IMR-90 (cell line): Measurements from ENCODE around the gene DGKZ. TPM values are rescaled to one million over a fixed set of nuclear protein-coding genes. Genes with fewer than 3 reads are reported as not detected.

ENCODE experiments used
- ATAC-seq: fragments of 200-7000 bp; cut with Tn5 transposase; 2 replicates; pipeline ENCODE4 v1.9.1; 2020; ENCODE audit warnings: low read depth, mild to moderate bottlenecking, moderate library complexity
- BruUV-seq: library from RNA; stranded (reverse); fragments of 400-500 nt; replicated peaks from 2 replicates; lab custom pipeline; 2021; lab: Mats Ljungman, UMichigan
- CTCF ChIA-PET: fragments of 300-600 bp; formaldehyde crosslinking; extraction: SDS; loops from one replicate; lab custom pipeline; 2021; ENCODE audit warnings: antibody characterized with exemption; lab: Yijun Ruan, JAX
- POLR2A ChIA-PET: fragments of 300-600 bp; sonication (Branson Sonifier 250); formaldehyde crosslinking; loops from one replicate; lab custom pipeline; 2022; ENCODE audit warnings: antibody characterized with exemption; ENCODE audit not compliant: unreplicated experiment; lab: Charles Lee
- DNase-seq: peaks from one replicate; pipeline ENCODE4 v3.0.0; 2013
- H2AFZ ChIP-seq: replicated peaks from 2 replicates; pipeline ENCODE3; 2013; ENCODE audit warnings: low read length, mild to moderate bottlenecking; ENCODE audit not compliant: poor library complexity
- H2AK5ac ChIP-seq: 2 replicates; pipeline ENCODE4 v1.6.1; 2013; ENCODE audit warnings: low read depth, low read length, inconsistent platforms
- H2AK9ac ChIP-seq: replicated peaks from 2 replicates; pipeline ENCODE3; 2013; ENCODE audit warnings: mild to moderate bottlenecking, low read depth, low read length, moderate library complexity; ENCODE audit not compliant: poor library complexity
- H2BK120ac ChIP-seq: 2 replicates; pipeline ENCODE4 v1.6.1; 2013; ENCODE audit warnings: low read depth, low read length, inconsistent platforms
- H2BK15ac ChIP-seq: 3 replicates; pipeline ENCODE4 v1.6.1; 2013; ENCODE audit warnings: low read depth, low read length, inconsistent platforms
- H2BK20ac ChIP-seq: 2 replicates; pipeline ENCODE4 v1.6.1; 2013; ENCODE audit warnings: low read depth, mild to moderate bottlenecking, inconsistent platforms, low read length, moderate library complexity
- H2BK5ac ChIP-seq: 2 replicates; pipeline ENCODE4 v1.6.1; 2013; ENCODE audit warnings: mild to moderate bottlenecking, low read depth, low read length, inconsistent platforms; ENCODE audit not compliant: poor library complexity, severe bottlenecking
- H3K14ac ChIP-seq: replicated peaks from 2 replicates; pipeline ENCODE4 v1.6.1; 2013; ENCODE audit warnings: low read depth, low read length, inconsistent platforms
- H3K18ac ChIP-seq: 2 replicates; pipeline ENCODE4 v1.6.1; 2013; ENCODE audit warnings: low read depth, low read length, control low read depth
- H3K23ac ChIP-seq: 2 replicates; pipeline ENCODE4 v1.6.1; 2013; ENCODE audit warnings: low read depth, low read length, inconsistent platforms
- H3K27ac ChIP-seq: 2 replicates; pipeline ENCODE4 v1.5.1; 2013; ENCODE audit warnings: mild to moderate bottlenecking, control low read depth, low read length; ENCODE audit not compliant: insufficient read depth
- H3K27me3 ChIP-seq: 2 replicates; pipeline ENCODE4 v1.6.1; 2013; ENCODE audit warnings: low read length; ENCODE audit not compliant: control insufficient read depth, insufficient read depth
- H3K36me3 ChIP-seq: 2 replicates; pipeline ENCODE4 v1.6.1; 2013; ENCODE audit warnings: low read length, mixed read lengths; ENCODE audit not compliant: control insufficient read depth, insufficient read depth
- H3K4ac ChIP-seq: 2 replicates; pipeline ENCODE4 v1.6.1; 2013; ENCODE audit warnings: low read depth, low read length, inconsistent platforms
- H3K4me1 ChIP-seq: 2 replicates; pipeline ENCODE4 v1.6.1; 2013; ENCODE audit warnings: low read length, mixed read lengths; ENCODE audit not compliant: control insufficient read depth, insufficient read depth
- H3K4me2 ChIP-seq: 2 replicates; pipeline ENCODE4 v1.6.1; 2013; ENCODE audit warnings: low read depth, mild to moderate bottlenecking, control low read depth, low read length, moderate library complexity
- H3K4me3 ChIP-seq: 2 replicates; pipeline ENCODE4 v1.5.1; 2013; ENCODE audit warnings: low read depth, mild to moderate bottlenecking, control low read depth, low read length, moderate library complexity; ENCODE audit not compliant: insufficient read depth
- H3K56ac ChIP-seq: 2 replicates; pipeline ENCODE4 v1.6.1; 2013; ENCODE audit warnings: low read length, inconsistent platforms; ENCODE audit not compliant: insufficient read depth; ENCODE audit errors: extremely low read depth
- H3K79me1 ChIP-seq, 2 experiments: 2 replicates each; pipeline ENCODE4 v1.6.1; 2013; ENCODE audit warnings: low read length in 2 of 2, inconsistent platforms in 1 of 2, low read depth in 1 of 2
- H3K9ac ChIP-seq: 2 replicates; pipeline ENCODE4 v1.6.1; 2013; ENCODE audit warnings: low read depth, low read length, control low read depth
- H3K9me1 ChIP-seq: 2 replicates; pipeline ENCODE4 v1.6.1; 2013; ENCODE audit warnings: low read length, inconsistent platforms; ENCODE audit not compliant: insufficient read depth
- H3K9me3 ChIP-seq: 2 replicates; pipeline ENCODE4 v1.6.1; 2013; ENCODE audit warnings: low read length; ENCODE audit not compliant: control insufficient read depth, insufficient read depth
- H4K20me1 ChIP-seq: 2 replicates; pipeline ENCODE4 v1.6.1; 2013; ENCODE audit warnings: low read length, inconsistent platforms; ENCODE audit not compliant: insufficient read depth
- H4K5ac ChIP-seq: 2 replicates; pipeline ENCODE4 v1.6.1; 2013; ENCODE audit warnings: mild to moderate bottlenecking, low read depth, low read length, control low read depth
- H4K8ac ChIP-seq, 2 experiments: 2 replicates each; pipeline ENCODE4 v1.6.1; 2013; ENCODE audit warnings: low read depth in 2 of 2, low read length in 2 of 2, control low read depth in 1 of 2, inconsistent platforms in 1 of 2
- H4K91ac ChIP-seq: 2 replicates; pipeline ENCODE4 v1.6.1; 2013; ENCODE audit warnings: low read depth, low read length, inconsistent platforms; ENCODE audit not compliant: insufficient read depth
- CEBPB ChIP-seq: IDR thresholded peaks from 2 replicates; pipeline ENCODE4 v1.6.1; 2012; ENCODE audit warnings: low read depth, low read length, improper control_type of control experiment
- FOS ChIP-seq: fragments of 150-350 bp; IDR thresholded peaks from 2 replicates; pipeline ENCODE4 v1.6.1; 2016; ENCODE audit warnings: low read depth, low read length
- MAZ ChIP-seq: IDR thresholded peaks from 2 replicates; pipeline ENCODE4 v1.6.1; 2012; ENCODE audit warnings: low read depth, mild to moderate bottlenecking, low read length, improper control_type of control experiment, moderate library complexity, borderline replicate concordance
- MXI1 ChIP-seq: IDR thresholded peaks from 2 replicates; pipeline ENCODE4 v1.6.1; 2012; ENCODE audit warnings: low read depth, mild to moderate bottlenecking, low read length, moderate library complexity, borderline replicate concordance
- POLR2A ChIP-seq: IDR thresholded peaks from 2 replicates; pipeline ENCODE4 v1.6.1; 2012; ENCODE audit warnings: mild to moderate bottlenecking, low read depth, low read length
- RAD21 ChIP-seq: IDR thresholded peaks from 2 replicates; pipeline ENCODE4 v1.6.1; 2012; ENCODE audit warnings: low read length, improper control_type of control experiment
- RCOR1 ChIP-seq: IDR thresholded peaks from 2 replicates; pipeline ENCODE4 v1.6.1; 2012; ENCODE audit warnings: mild to moderate bottlenecking, low read length, improper control_type of control experiment; ENCODE audit not compliant: insufficient replicate concordance
- RFX5 ChIP-seq: IDR thresholded peaks from 2 replicates; pipeline ENCODE4 v1.8.0; 2012; ENCODE audit warnings: low read depth, mild to moderate bottlenecking, low read length, moderate library complexity
- SMC3 ChIP-seq: fragments of 150-350 bp; IDR thresholded peaks from 2 replicates; pipeline ENCODE4 v1.6.1; 2016; ENCODE audit warnings: low read depth, mild to moderate bottlenecking, antibody characterized with exemption, low read length, moderate library complexity
- WGBS, 2 experiments: methylation state at CpG; one replicate each; pipeline versions ENCODE4 v1.1.5 to v1.1.7; 2013; ENCODE audit warnings: missing lambda C conversion rate in 2 of 2; ENCODE audit not compliant: insufficient read length in 1 of 2; ENCODE audit errors: extremely low coverage in 2 of 2; 5-methylcytosine and 5-hydroxymethylcytosine counted together
- dilution Hi-C: fragments of 300-500 bp; cut with HindIII; formaldehyde crosslinking; loops from one replicate; pipeline ENCODE4 v1.14.3; 2018; ENCODE audit warnings: low sequenced_read_pairs; ENCODE audit not compliant: unreplicated experiment
- in situ Hi-C: fragments of 300-500 bp; cut with MboI; formaldehyde crosslinking; loops from 3 replicates; pipeline ENCODE4 v1.14.3; 2019; ENCODE audit warnings: low sequenced_read_pairs, inconsistent platforms, mixed read lengths
- intact Hi-C: fragments of 100-400 bp; cut with micrococcal nuclease; formaldehyde crosslinking; loops from 2 replicates; pipeline ENCODE4 v1.10.0; 2022
- polyA plus RNA-seq, 3 experiments: library from polyadenylated mRNA; depleted of rRNA; stranded (reverse); fragments of >200 nt; gene quantifications; 2 replicates each; pipeline ENCODE4 v1.2.3, GENCODE V29; 2012; ENCODE audit warnings: low replicate concordance in 1 of 3
- total RNA-seq: library from RNA; depleted of rRNA; stranded (reverse); fragments of >200 nt; gene quantifications from 2 replicates; pipeline ENCODE4 v1.2.3, GENCODE V29; 2012
- TF ChIP-seq, protein P1 (sequence below): fragments of 150-350 bp; IDR thresholded peaks from 2 replicates; pipeline ENCODE4 v1.6.1; 2017; ENCODE audit warnings: mild to moderate bottlenecking, antibody characterized with exemption, low read length, low read depth

DGKZ gene
- total and polyA plus RNA-seq, 2 of the 4 experiments (the other 2 are of a cell fraction) = 46.8 to 62.0 TPM

DNA sequence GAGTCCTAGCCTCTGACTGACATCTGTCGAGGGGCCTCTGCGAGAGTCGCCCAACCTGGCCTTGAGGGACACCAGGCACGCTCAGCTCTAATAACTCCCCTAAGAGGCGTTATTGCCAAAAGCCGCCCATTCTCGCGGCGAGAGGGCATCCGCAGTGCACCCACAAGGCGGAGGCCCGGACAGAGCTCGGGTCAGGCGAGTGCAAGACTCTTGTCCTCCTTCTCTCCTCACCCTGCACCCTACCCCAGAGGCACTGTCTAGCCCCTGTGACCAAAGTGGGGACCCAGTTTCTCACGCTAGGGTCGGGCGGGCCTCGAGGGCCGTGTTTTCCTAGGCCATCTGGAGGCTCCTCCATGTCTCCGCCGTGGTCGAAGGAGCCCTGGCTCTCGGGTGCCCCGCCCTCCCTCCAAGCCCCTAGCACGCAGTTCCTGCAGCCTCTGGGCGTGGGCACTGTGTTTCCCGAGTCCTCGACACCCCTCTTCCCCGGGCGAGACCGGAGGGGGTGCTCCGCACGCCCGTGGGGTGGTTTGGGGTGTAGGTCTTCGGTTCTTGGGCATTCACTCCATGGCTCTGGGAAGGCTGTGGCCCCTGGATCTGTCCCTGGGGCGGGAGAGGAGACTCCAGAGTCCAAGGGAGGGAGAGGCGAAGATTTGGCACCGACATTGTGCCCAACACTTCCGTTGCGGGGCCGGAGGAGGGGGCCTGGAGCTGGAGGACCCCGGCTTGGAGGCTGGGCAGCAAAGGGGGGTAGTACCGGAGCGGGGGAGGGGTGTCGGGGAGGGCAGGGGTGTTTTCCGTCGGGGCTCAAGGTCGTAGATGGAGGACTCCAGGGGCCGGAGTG, 43.3 kb downstream of the DGKZ start (continued):
- no peak for TF ChIP-seq RAD21

GRCh38 chr11:46391186-46391577, 43.9 kb downstream of the DGKZ start:
- peak overlapping the region; percentile 10; the same call in 1 of the 2 replicates for H3K4me3 ChIP-seq
- no peak for TF ChIP-seq RAD21
- no peak for TF ChIP-seq SMC3
- TF ChIP-seq FOS = no peak
- TF ChIP-seq RCOR1 = no peak
- no peak for TF ChIP-seq MAZ
- TF ChIP-seq, protein P1, sequence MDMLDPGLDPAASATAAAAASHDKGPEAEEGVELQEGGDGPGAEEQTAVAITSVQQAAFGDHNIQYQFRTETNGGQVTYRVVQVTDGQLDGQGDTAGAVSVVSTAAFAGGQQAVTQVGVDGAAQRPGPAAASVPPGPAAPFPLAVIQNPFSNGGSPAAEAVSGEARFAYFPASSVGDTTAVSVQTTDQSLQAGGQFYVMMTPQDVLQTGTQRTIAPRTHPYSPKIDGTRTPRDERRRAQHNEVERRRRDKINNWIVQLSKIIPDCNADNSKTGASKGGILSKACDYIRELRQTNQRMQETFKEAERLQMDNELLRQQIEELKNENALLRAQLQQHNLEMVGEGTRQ = no peak
- TF ChIP-seq POLR2A = no peak
- TF ChIP-seq CEBPB = no peak
- TF ChIP-seq MXI1 = no peak
- no peak for TF ChIP-seq RFX5
- no TSS peak for BruUV-seq
- H3K36me3 ChIP-seq = no peaks in the 10 kb centered on the region
- H2AFZ ChIP-seq = peak overlapping the region; percentile 68
- no peak overlapping the region for H4K8ac ChIP-seq
- DNase-seq = no peak
- H4K5ac ChIP-seq = no peak overlapping the region
- ChIA-PET CTCF (interaction anchor here (0.6 to 1.5 kb wide), 4 partner anchors 8 to 165 kb away, joined by 3 to 5 read pairs (median 4); no protein-coding TSS in a partner anchor), POLR2A (no interaction called here)
- intact Hi-C loops = no loop called here
- 4% methylated on average over 5 of the region's 31 CpGs; no CpG with 5 or more reads in 1 of the 2 experiments for WGBS, 2 experiments
- no peak overlapping the region for H2AK9ac ChIP-seq
- no peak overlapping the region for H3K56ac ChIP-seq
- no peaks in the 10 kb centered on the region for H3K9me3 ChIP-seq
- H4K91ac ChIP-seq = no peak overlapping the region
- H2AK5ac ChIP-seq = no peak overlapping the region
- ATAC-seq = no peak
- no peak overlapping the region for H3K23ac ChIP-seq
- no peak overlapping the region for H3K14ac ChIP-seq
- no peak overlapping the region for H2BK120ac ChIP-seq
- H3K4ac ChIP-seq = no peak overlapping the region
- H3K9me1 ChIP-seq = peaks cover 5% of the 10 kb centered on the region; the same call in 1 of the 2 replicates
- no peak overlapping the region for H2BK15ac ChIP-seq
- H3K79me1 ChIP-seq = no peaks in the 10 kb centered on the region
- peaks cover 8% of the 10 kb centered on the region; the same call in 1 of the 2 replicates for H3K4me1 ChIP-seq
- H3K9ac ChIP-seq = no peak overlapping the region
- no peak overlapping the region for H2BK5ac ChIP-seq
- in situ Hi-C loops = no loop called here
- H3K4me2 ChIP-seq = peak overlapping the region; percentile 43
- H3K27me3 ChIP-seq = peaks cover 33% of the 10 kb centered on the region
- no peak overlapping the region for H3K27ac ChIP-seq
- no peak overlapping the region for H3K18ac ChIP-seq
- H4K20me1 ChIP-seq = peaks cover 24% of the 10 kb centered on the region
- H2BK20ac ChIP-seq = no peak overlapping the region
- dilution Hi-C loops = no loop called here
